ENCODE results near the gene PARN. TPM values are rescaled to one million over a fixed set of nuclear protein-coding genes. Genes with fewer than 3 reads are reported as not detected.
"Not testable (repeated sequence)": the region's sequence is repeated elsewhere in the genome, so short reads cannot be mapped to it uniquely, and the experiment has no call there.

PARN gene
- total RNA-seq, 4 donors from 2014 or later = 69.8 to 214 (median 120) TPM

DNA sequence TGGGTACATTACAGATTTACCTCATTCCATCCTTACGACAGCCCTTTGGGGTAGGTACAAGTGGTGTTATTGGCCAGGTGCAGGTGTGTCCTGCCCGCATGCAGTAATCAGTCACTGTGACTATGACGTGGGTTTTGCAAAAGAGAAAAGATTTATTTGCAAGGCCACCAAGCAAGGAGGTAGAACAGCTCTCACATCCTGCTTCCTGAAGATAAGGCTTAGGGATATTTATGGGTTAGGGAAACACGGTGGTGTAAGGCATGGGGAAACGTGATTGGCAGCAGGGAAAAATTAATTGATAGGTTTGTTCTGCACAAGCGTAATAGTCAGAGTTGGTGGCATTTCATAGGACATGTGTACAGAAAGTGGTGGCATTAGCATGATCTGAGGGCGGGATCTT, 214.8 kb downstream of the PARN start:
- TF ChIP-seq, protein P1, sequence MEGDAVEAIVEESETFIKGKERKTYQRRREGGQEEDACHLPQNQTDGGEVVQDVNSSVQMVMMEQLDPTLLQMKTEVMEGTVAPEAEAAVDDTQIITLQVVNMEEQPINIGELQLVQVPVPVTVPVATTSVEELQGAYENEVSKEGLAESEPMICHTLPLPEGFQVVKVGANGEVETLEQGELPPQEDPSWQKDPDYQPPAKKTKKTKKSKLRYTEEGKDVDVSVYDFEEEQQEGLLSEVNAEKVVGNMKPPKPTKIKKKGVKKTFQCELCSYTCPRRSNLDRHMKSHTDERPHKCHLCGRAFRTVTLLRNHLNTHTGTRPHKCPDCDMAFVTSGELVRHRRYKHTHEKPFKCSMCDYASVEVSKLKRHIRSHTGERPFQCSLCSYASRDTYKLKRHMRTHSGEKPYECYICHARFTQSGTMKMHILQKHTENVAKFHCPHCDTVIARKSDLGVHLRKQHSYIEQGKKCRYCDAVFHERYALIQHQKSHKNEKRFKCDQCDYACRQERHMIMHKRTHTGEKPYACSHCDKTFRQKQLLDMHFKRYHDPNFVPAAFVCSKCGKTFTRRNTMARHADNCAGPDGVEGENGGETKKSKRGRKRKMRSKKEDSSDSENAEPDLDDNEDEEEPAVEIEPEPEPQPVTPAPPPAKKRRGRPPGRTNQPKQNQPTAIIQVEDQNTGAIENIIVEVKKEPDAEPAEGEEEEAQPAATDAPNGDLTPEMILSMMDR (IDR thresholded peaks at IDR 0.05) = no peak
- no peak for TF ChIP-seq POLR2A (IDR thresholded peaks at IDR 0.05)
- no peak for DNase-seq
- no peak overlapping the region for H3K4me3 ChIP-seq (replicated peaks in 1 of 3)
- peaks cover 0 to 1% of the 10 kb centered on the region in 2 donors for H3K4me1 ChIP-seq
- H3K36me3 ChIP-seq = no peaks in the 10 kb centered on the region
- intact Hi-C loops (cut with DNase I) = no loop called here
- H3K27ac ChIP-seq = no peak overlapping the region
- no peaks in the 10 kb centered on the region for H3K9me3 ChIP-seq
- 84 to 91% methylated on average over 7 of the region's 7 CpGs for WGBS, 2 donors
- no peaks in the 10 kb centered on the region for H3K27me3 ChIP-seq

DNA sequence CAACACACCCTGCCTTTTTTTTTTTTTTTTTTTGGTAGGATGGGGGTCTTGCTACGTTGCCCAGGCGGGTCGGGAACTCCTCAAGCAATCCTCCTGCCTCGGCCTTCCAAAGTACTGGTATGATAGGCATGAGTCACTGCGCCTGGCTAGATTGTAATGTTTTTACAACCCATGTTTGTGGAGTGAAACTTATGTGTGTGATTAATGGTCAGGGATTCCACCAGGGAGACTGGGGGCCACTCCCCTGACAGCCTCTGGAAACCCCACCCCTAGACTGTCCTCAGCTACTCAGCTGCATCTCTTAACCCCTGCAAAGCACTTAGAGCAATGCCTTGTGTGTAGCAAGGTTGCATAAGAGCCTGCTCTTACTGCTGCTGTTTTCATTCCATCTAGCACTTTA, 220.5 kb downstream of the PARN start:
- intact Hi-C loops (cut with DNase I) = no loop called here
- WGBS, 2 donors = 20 to 48% methylated on average over 5 of the region's 5 CpGs
- peak; percentile 60 to 66 for DNase-seq

DNA sequence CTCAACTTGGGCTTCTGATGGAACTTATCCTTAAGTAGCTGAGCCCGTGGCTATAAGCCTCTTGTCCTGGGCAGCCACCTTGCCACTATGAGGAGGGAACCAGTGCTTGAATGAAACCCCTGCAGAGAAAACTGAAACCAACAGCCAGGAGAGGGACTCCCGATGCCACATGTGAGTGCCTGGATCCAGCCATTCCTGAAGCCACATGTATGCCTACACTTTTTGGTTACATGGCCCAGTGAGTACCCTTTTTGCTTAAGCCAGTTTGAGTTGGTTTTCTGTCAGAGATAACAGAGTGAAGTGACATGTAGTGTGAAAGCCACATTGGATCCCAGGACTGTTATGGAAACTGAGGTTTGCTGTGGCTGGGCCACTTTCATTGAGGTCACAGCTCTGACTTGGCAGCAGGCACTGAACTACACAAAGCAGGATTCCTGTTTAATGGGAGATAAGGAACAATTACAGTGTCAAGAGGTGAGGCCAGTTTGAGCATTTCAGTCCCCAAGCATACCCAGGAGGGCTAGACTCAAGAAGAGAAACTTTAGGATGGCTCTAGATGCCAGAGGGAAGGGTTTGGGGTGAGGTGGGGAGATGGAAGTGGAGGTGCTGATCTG, 222.2 kb downstream of the PARN start:
- Histone ChIP-seq H3K4me1 (peaks cover 3 to 6% of the 10 kb centered on the region in 2 donors), H3K36me3 (no peaks in the 10 kb centered on the region), H3K27me3 (no peaks in the 10 kb centered on the region), H3K9me3 (no peaks in the 10 kb centered on the region), H3K4me3 (replicated peaks in 1 of 3) (no peak overlapping the region), H3K27ac (no peak overlapping the region)
- TF ChIP-seq, protein P1 (IDR thresholded peaks at IDR 0.05) = no peak
- no peak for TF ChIP-seq POLR2A (IDR thresholded peaks at IDR 0.05)
- intact Hi-C loops (cut with DNase I) = no loop called here
- 86 to 93% methylated on average over 1 to 2 of the region's 2 CpGs for WGBS, 2 donors
- DNase-seq = no peak

More for the DNA sequence above, 220.5 kb downstream of the PARN start:
- H3K36me3 ChIP-seq = no peaks in the 10 kb centered on the region
- no peaks in the 10 kb centered on the region for H3K27me3 ChIP-seq
- H3K9me3 ChIP-seq = no peaks in the 10 kb centered on the region
- TF ChIP-seq POLR2A (IDR thresholded peaks at IDR 0.05) = no peak
- TF ChIP-seq, protein P1 (IDR thresholded peaks at IDR 0.05) = no peak
- no peak overlapping the region for H3K4me3 ChIP-seq (replicated peaks in 1 of 3)
- peaks cover 3 to 6% of the 10 kb centered on the region in 2 donors for H3K4me1 ChIP-seq
- no peak overlapping the region for H3K27ac ChIP-seq

DNA sequence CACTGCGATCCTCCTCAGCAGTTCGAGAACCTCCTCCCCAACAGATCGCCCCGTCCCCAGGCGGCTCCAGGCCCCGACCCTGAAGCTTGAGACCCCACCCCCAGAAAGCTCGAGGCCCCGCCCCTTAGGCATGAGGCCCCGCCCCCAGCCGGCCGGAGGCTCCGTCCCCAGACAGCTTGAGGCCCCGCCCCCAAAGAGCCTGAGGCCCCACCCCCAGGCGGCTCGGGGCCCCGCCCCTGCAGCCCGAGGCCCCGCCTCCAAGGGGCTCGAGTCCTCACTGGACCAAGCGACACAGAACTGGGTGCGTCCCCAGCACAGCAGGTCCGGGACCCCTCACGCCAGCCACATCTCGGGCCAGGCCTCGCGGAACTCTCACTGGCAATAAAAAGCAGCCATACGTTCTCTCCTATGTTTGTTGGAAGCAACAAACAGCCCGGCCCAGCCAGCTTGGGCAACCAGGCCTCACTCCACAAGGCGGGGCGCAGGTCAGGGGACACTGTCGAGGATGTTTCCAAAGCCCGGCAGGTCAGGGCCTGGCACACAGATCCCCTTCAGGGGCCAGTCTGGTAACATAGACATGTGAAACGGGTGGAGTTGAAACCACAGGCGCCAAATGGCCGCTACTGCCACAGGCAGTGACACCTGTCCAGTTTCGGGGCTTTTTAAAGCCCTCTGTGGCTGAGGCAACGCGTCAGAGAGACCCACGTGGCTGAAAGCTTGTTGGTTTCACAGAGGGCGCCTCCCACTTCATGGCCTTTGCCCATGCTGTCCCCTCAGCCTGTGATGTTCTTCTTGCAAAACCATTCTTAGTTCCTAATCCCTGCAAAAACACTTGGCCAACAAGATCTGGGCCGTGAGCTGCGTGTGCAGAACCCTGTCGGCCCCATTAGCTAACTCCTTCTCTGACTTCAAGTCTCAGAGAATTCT, 224.2 kb downstream of the PARN start:
- 63 to 75% methylated on average over 13 to 22 of the region's 43 CpGs for WGBS, 2 donors
- DNase-seq = no peak

DNA sequence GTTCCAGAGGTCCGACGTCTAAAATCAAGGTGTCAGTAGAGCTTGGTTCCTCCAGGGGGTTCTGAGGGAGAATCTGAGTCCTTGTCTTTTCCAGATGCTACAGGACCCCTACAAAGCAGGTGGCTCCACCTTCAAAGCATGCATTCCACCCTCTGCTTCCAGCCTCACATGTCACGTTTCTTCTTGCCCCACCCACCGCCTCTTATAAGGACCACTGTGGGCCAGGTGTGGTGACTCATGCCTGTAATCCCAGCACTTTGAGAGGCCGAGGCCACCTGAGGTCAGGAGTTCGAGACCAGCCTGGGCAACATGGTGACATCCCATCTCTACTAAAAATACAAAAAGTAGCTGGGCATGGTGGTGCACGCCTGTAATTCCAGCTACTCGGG, 227.1 kb downstream of the PARN start:
- H3K27ac ChIP-seq = not testable (repeated sequence)

More for the DNA sequence above, 224.2 kb downstream of the PARN start:
- no peak overlapping the region for H3K27ac ChIP-seq
- no peak overlapping the region for H3K4me3 ChIP-seq (replicated peaks in 1 of 3)
- no peaks in the 10 kb centered on the region for H3K36me3 ChIP-seq
- H3K27me3 ChIP-seq = no peaks in the 10 kb centered on the region
- intact Hi-C loops (cut with DNase I) = no loop called here
- H3K4me1 ChIP-seq = peaks cover 3 to 6% of the 10 kb centered on the region in 2 donors
- no peaks in the 10 kb centered on the region for H3K9me3 ChIP-seq
- no peak for TF ChIP-seq POLR2A (IDR thresholded peaks at IDR 0.05)
- TF ChIP-seq, protein P1 (IDR thresholded peaks at IDR 0.05) = no peak

DNA sequence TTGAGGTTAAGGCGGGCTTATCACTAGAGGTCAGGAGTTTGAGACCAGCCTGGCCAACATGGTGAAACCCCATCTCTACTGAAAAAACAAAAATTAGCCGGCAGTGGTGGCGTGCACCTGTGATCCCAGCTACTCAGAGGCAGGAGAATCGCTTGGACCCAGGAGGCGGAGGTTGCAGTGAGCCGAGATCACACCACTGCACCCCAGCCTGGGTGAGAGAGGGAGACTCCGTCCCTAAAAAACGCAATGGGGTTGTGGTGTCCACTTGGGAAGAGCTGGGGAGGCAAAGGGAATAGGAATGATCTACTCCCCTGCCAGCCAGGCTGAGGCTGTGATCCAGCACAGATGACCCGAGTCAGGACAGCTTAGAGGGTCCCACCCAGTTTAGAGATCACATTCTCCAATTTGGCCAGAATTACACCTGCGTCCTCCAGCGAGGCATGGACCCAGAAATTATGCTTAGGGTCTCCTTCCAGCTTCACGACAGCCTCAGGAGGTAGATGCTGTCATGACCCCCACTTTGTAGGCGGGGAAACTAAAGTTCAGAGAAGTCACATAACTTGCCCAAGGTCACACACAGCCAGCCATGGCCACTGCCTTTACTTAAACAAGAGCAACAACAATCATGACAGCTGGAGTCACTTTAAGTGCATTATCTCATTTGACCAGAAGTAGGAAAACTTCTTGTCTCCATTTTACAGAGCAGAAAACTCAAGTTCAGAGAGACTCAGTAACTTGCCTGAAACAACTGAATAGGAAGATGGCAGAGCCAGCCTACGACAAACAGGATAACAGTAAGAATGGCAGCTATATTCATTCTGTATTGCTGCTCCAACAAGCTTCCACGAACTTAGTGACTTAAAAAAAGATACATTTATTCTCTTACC, 227.7 kb downstream of the PARN start:
- H3K4me3 ChIP-seq (replicated peaks in 1 of 3); H3K27me3 ChIP-seq; intact Hi-C loops (cut with DNase I); H3K36me3 ChIP-seq; H3K9me3 ChIP-seq; H3K4me1 ChIP-seq; H3K27ac ChIP-seq; DNase-seq: not testable (repeated sequence)
- WGBS, 2 donors = 92 to 96% methylated on average over 13 to 15 of the region's 15 CpGs

More for the DNA sequence above, 227.1 kb downstream of the PARN start:
- DNase-seq; H3K9me3 ChIP-seq; H3K27me3 ChIP-seq; H3K36me3 ChIP-seq; intact Hi-C loops (cut with DNase I); H3K4me3 ChIP-seq (replicated peaks in 1 of 3); H3K4me1 ChIP-seq: not testable (repeated sequence)
- WGBS, 2 donors = 82 to 88% methylated on average over 8 of the region's 8 CpGs

DNA sequence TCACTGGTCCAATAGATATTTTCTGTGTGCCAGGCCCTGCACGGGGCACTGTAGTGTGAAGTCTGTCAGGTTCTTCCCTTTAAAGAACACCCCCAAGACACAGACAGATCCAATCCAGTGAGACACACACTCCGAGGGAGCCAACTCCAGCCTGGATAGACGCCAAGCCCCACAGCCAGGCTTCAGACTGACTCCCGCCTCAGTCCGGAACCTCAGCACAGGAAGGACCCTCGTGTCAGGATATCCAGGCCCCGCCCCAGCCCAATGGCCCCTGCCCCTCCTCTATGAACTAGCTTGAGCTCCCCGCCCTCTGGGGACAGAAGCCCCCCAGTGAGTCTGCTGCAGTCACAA, 228.4 kb downstream of the PARN start:
- 53 to 63% methylated on average over 6 to 8 of the region's 8 CpGs for WGBS, 2 donors
- intact Hi-C loops (cut with DNase I); H3K36me3 ChIP-seq; H3K4me1 ChIP-seq; H3K27me3 ChIP-seq; DNase-seq; H3K4me3 ChIP-seq (replicated peaks in 1 of 3); H3K9me3 ChIP-seq; H3K27ac ChIP-seq: not testable (repeated sequence)

Measured in thyroid gland (tissue), 4 donors.